ENCODE measurements around the gene CAMK2D.

Gene CAMK2D

GRCh38 chr4:113762186-113763028 is 869 bp upstream of the CAMK2D start:
- DNase-seq, result peak; percentile 99

DNA sequence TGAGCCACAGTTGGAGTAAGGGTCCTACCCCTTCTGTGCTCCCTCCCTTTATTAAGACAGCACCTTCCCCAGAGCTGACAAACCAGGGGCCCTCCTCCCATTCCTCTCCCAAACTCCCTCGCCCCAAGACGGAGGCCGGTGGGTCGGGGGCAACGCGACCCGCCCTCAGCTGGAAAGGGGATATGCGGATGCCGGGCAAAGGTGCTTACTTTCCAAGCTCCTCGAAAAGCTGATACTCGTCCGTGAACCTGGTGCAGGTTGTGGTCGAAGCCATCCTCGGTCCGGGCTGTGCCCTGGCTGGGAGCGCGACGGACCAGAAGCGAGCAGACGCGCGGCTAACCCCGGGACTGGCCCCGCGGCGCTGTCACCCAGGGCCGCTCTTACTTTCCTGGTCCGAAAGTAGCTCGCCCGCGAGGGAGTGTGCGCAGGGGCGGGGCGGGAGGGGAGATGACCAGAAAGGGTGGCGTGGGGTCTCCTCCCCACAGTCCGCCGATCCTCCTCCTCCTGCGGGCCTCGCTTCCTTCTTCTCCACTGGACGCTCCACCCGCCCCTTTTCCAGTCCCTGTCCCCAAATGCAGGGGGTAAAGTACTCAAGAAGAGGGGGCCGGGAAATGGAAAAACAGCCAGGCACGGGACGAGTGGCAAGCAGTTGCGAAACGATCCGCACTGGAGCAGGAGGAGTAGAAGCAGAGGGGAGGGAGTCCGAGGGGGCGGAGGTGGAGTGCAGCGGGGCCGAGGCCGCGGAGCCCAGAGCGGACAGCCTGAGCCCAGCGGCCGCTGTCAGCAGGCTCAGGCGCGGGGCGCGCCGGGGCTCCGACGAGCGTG is 531 bp downstream of the CAMK2D start:
- peak; percentile 60 to 66 for DNase-seq

- DNase-seq, result peak; percentile 12 to 20
These were observed 1.3 kb downstream of the CAMK2D start for GRCh38 chr4:113760094-113760794.

DNA sequence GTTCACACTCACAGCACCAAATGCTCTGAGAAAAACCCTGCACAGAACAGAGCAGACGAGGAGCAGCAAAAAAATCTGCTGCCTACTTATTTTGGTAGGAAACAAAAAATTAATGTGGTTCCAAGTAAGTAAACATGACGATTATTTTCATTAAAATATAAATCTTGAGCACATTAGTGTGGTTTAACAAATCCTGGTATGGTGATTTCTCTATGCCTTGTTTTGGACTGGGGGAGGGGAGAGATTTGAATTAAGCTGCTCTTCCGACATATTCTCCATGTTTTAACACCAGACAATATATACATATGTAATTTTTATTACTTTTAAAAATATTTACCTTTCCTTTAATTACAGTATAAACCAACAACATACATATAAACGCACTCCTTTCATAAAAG is 1.8 kb downstream of the CAMK2D start:
- DNase-seq, result no peak

GRCh38 chr4:113758372-113758771 is 3.2 kb downstream of the CAMK2D start:
- DNase-seq, result no peak

DNA sequence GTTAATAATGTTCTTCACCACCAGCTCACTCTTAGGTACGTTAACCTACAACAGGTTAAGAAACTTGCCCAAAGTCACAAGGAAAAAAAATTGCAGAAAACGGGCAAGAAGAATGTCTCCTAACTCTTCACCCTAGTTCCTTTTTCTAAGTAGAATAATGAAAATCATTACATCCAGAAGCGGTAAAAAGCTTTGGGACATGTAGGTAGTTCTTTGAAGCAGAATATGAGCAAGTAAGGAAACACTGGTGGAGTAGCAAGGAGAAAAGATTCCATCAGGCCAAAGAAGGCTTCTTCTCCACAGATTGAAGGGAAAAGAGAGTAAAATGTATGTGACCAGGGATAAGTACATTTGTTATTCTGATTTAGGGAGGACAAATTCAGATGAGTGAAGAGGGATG is 4.1 kb downstream of the CAMK2D start:
- no peak for DNase-seq

- no peak for DNase-seq
These were observed 5.5 kb downstream of the CAMK2D start for GRCh38 chr4:113756005-113756410.

- no peak for DNase-seq
These were observed 10.8 kb downstream of the CAMK2D start for GRCh38 chr4:113750734-113751133.

- DNase-seq, result no peak
These were observed 11.2 kb downstream of the CAMK2D start for GRCh38 chr4:113750296-113750695.

DNA sequence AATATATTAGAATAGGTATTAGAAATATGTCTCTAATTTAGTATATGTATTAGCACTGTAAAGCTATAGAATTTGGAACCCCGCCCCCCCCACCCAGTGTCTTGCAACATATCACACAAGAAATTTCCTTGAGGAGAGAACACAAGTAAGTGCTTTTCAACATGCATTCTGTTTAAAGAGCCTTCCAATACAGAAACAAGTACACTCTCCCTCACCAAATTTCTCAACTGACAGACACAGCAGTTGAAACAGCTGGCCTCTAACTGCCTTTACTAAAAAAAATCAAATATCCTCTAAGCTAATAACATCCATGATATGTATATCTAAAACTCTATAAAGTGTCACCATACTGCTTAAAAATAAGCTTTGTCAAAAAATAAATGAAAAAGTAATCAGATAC is 12.4 kb downstream of the CAMK2D start:
- DNase-seq, result no peak

DNA sequence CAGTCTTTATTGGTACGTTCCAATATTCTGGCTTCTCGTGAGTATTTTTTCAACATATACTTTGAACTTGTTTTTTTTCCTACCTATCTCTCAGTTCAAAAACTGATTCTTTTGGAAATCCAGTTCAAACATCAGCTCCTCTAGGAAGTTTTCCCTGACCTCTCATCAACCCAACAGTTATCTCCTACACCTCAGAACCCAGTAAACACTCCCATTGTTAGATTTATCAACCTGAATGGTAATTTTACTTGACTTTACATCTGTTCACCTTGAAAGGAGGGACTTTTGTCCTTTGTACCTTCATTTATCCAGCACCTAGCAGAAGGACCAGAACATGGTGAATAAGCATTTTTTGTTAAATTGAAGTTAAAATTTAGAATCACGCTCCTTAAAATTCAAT is 13.6 kb downstream of the CAMK2D start:
- DNase-seq, result no peak

DNA sequence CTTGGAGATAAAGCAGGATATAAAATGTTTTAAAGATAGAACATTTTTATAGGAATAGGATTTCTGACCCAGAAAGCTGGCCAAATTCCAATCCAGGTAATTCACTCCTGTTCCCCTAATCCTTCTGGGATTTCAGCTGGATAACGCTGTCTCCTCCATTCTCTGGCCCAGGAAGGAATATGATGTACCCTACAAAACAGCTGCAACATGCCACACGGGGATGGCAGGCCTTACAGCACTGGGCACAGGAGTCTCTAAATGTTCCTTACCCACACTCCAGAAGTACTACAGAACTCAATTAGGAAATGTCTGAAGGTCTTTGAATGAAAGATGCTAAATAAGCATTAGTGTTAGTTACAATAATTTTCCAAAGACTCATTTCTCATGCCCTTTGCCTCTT is 15.8 kb downstream of the CAMK2D start:
- DNase-seq, result no peak

DNA sequence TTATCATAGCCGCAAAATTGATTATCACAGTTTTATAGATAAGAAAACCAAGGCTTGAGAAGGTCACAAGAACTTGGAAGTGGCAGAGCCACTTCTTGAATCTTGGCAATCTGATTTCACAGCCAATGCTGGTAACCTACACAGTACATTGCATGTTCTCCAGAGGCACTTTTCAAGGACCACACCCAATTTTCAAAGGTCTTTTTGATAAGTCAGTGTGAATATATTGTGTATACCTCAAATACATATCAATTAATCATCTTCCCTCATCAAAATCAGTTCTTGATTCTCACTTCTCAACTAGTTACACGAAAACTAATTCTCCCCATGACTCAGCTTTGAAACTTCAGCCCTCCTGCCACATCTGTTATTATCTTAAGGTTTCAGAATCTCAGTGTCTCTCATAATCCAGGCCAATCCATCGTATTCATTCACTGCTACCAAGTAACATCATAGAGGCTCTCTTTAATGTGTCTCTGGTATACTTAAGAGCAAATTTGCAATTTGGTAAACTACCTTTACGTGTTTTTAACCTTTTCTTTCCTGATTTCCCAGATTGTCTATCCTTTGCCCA is 16.8 kb downstream of the CAMK2D start:
- no peak for DNase-seq

GRCh38 chr4:113743690-113744089 is 17.8 kb downstream of the CAMK2D start:
- no peak for DNase-seq

DNA sequence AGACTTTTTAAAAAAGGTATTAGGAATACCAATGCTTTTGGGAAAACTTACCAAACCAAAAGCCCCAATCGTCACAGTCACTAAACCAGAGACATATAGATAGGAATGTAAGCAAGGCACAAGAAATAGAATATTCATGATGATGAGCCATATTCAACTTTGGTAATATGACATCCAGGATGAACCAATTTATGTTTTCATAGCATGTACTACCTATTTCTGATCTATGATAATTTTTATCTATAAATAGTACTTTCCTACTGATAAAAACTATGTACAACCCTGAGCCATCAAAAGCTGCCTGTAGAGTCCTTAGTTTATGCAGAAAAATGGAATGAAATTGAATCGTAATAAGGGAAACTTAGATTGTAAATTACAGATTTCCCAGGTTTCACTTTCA is 18.9 kb downstream of the CAMK2D start:
- DNase-seq, result no peak

DNA sequence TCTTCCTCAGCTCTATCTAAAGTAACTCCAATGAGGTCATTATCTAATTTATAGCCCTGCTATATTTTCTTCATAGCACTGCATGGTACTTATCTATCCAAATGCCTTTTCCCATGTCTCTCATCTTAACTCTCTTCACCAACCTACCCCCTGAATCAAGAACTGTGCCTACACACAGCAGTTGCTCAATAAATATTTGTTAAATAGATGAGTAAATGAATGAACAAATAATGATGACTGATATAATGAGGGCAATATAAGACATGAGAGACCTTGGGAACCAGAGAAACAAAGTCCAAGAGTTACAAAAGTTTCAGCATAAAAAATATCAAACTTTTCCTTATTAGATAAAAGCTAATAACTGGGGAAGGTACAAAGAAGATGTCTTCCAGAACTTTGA is 19.6 kb downstream of the CAMK2D start:
- DNase-seq, result no peak

GRCh38 chr4:113740857-113741379 is 20.6 kb downstream of the CAMK2D start:
- DNase-seq, result no peak

GRCh38 chr4:113739197-113739596 is 22.3 kb downstream of the CAMK2D start:
- peak in 1 of 2 donors; percentile 38 for DNase-seq

- DNase-seq, result no peak
These were observed 23.3 kb downstream of the CAMK2D start for GRCh38 chr4:113738251-113738650.

- DNase-seq, result no peak
These were observed 27.9 kb downstream of the CAMK2D start for GRCh38 chr4:113733685-113734084.

- no peak for DNase-seq
These were observed 28.5 kb downstream of the CAMK2D start for GRCh38 chr4:113732967-113733527.

Data from inflammatory macrophage (primary cell).